ENCODE results near the gene STRADA.
A peak's percentile ranks its signal among the peaks of the same experiment; 100 is the strongest.

STRADA gene, protein sequence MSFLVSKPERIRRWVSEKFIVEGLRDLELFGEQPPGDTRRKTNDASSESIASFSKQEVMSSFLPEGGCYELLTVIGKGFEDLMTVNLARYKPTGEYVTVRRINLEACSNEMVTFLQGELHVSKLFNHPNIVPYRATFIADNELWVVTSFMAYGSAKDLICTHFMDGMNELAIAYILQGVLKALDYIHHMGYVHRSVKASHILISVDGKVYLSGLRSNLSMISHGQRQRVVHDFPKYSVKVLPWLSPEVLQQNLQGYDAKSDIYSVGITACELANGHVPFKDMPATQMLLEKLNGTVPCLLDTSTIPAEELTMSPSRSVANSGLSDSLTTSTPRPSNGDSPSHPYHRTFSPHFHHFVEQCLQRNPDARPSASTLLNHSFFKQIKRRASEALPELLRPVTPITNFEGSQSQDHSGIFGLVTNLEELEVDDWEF

DNA sequence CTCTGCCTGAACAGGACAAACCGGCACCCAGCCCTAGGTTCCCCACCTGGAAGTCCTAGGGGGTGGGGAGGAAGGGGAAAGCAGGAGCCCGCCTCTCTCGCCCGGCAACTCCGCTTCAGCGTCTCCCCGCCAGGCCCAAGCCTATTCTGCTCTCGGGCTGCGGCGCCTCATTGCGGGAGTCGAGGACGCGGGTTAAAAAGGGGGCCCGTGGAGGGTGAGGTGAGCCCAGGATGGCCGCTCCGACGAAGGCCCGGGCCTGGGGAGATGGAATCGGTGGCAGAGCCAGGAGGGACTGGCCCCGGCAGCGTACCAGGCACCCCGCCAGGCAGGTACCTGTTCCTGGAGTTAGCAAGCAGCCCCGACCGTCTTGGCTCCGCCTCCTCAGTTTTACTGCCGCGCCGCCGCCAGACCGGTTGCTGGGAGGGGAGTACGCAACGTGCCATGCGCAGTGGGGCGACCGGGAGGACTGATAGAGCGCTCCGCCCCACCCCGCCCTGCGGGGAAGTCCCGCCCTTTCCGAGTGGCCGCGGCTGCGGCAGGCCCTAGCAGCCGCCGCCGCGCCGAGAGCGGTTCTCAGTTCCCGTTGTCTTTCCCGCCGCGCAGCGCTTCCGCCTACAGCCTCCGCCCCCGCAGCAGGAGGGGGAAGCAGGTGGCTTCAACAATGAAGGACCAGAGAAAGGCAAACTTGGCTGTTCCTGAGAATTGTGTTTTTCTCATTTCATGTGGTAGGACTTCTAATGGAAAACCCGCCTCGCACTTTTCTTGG lies at the start of gene STRADA:
STRADA (minus strand) TSS at position 392 of the 766 bp plus-strand sequence. CDS start 13,430 bp downstream, outside the sequence.
- DNase-seq, result peak; percentile 99

GRCh38 chr17:63790057-63790456 lies 48.5 kb upstream of the STRADA start:
- no peak for DNase-seq

GRCh38 chr17:63786971-63787711 lies 45.5 kb upstream of the STRADA start:
- DNase-seq, result no peak

DNA sequence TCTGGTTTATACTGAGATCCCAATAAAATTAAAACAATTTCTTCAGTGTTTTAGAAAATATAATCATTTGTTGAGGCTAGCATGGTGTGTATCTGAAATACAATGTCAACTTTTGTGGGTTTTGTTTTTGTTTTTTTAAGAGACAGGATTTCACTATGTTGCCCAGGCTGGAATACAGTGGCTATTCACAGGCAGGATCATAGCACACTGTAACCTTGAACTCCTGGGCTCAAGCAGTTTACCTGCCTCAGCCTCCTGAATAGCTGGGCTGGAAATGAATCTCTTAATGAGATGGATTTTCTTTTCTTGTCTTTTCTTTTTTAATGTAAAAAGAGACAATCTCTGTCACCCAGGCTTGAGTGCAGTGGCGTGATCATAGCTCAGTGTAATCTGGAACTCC lies 44.5 kb upstream of the STRADA start:
- DNase-seq, result no peak

DNA sequence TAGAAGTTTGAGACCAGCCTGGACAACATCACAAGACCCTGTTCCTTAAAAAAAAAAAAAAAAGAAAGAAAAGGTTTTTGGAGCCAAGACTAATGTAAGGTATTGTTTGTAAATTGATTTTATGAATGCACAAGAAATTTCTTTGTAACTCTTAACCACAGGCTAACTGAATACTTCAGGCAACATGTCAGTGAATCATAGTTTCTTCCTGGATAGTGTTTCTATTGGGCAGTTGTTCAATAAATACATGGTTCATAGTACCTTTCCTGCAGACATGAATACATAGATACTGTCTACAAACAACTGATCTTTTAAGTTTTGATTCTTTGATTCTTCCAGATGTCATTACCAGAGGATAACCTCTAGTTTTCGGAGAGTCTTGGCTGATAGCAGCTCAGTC lies 44.0 kb upstream of the STRADA start:
- DNase-seq, result no peak

DNA sequence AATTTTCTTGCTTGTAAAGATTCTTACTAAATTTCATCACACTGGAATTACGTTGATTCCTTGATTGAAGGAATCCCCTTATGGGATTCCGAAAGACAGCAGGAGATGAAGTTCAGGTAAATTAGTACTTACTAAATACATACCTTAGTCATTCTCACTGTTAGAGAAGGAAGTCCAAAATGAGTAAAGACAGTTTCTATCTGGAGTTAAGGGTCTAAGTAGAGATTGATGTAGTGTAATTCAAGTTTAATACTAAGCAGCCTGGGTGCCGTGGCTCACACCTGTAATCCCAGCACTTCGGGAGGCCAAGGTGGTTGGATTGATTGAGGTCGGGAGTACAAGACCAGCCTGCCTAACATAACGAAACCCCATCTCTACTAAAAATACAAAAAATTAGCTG lies 41.9 kb upstream of the STRADA start:
- DNase-seq, result no peak

GRCh38 chr17:63780928-63781327 lies 39.3 kb upstream of the STRADA start:
- no peak for DNase-seq

DNA sequence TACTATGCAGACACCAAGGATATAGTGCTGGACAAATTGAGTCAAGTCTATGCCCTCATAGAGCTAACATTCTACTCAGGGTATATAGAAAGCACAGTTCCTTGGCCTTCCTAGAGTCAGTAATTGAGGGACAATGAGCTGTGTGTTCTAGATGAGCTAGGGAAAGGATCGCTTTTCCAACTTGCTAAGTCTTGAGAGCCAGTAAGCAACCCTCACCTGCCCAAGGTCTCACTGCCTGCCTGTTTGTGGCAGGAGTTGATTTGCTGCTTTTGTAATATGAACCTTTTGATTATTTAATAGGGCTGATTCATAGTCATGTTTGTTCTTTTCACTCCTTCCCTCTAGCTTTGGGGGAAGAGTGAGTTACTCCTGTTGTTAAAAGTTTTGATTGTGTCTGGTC lies 38.9 kb upstream of the STRADA start:
- DNase-seq, result no peak

- no peak for DNase-seq
These were observed 33.8 kb upstream of the STRADA start for GRCh38 chr17:63775420-63775819.

- DNase-seq, result no peak
These were observed 33.3 kb upstream of the STRADA start for GRCh38 chr17:63774969-63775265.

DNA sequence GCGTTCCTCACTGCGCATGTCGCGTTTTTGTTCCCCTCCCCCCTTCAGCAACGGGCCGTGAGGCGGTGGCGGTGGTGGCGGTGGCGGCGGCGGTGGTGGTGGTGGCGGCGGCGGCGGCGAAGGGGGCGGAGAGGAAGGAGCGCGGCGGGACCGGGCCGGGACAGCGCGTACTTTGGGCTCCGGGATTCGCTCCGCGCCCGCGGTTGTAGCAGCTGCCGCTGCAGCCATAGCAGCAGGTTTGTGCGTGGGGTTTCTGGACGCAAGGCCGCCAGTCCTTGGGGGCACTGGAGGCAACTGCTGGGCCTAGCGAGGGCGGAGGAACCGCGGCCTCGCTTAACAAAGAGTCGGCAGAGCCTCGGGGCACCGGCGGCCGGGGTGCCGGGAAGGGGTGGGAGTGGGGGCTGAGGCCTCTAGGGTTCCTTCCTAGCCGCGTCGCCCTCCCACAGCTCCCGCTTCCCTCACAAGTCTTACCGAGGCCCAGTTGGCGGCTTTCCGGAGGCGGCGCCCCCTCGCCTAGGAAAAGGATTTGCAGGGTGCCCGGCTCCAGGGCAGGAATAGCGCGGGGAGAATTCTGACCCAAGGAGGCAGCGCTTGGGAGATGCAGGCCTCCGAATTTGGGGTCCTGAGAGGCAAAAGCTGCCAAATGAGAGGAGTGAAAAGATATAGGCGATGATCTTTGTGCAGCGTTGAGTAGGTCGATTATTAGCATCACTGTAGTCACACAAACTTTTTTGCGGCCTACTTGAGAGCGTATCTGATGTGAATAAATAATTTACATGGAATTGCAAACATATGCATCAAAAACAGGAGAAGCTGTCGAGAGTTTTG lies 32.8 kb upstream of the STRADA start, which contains the start of gene DDX42:
DDX42 (plus strand) TSS at position 30 of the 828 bp plus-strand sequence. CDS start 12,880 bp downstream, outside the sequence.
- peak; percentile 57 for DNase-seq

- DNase-seq, result peak; percentile 98
These were observed 31.9 kb upstream of the STRADA start, which contains the start of gene CCDC47 for GRCh38 chr17:63773272-63774140. CCDC47 (minus strand) TSS chr17:63773597; CDS start chr17:63766175, 7,422 bp downstream.

DNA sequence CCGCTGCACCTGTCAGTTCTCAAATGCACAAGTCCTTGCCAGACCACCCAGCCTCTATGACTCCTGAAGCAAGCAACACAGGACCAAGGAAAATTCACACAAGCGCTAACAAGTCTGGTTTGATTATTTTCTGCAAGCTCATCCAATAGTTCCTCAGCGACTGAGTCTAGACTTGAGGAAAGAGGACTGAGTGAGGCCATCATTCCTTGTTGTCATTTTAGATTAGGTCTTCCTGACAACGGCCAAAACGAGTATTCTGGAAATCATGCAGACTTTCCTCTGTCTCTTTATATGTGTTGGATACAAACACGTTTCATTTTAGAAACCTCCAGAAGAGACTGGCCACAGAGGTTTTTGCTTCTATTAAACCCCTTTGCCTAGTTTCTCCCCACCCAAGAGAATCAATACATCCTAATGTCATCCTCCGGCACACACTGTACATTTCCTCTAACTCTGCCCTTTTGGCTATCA lies 31.2 kb upstream of the STRADA start:
- no peak for DNase-seq

DNA sequence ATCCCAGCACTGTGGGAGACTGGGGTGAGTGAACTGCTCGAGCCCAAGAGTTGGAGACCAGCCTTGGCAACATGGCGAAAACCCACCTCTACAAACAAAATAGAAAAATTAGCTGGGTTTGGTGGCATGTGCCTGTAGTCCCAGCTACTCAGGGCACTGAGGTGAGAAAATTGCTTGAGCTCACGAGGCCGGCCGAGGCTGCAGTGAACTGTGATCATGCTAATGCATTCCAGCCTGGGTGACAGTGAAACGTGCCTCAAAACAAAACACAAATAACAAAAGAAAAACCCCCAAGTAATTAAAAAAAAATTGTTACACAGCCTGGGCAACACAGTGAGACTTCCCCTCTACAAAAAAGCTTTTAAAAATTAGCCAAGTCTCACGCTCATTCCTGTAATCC lies 26.8 kb upstream of the STRADA start:
- no peak for DNase-seq

- DNase-seq, result no peak
These were observed 25.2 kb upstream of the STRADA start for GRCh38 chr17:63766754-63767153.

- no peak for DNase-seq
These were observed 23.1 kb upstream of the STRADA start for GRCh38 chr17:63764716-63765115.

- DNase-seq, result no peak
These were observed 20.8 kb upstream of the STRADA start for GRCh38 chr17:63762161-63763078.

- DNase-seq, result no peak
These were observed 19.4 kb upstream of the STRADA start for GRCh38 chr17:63760771-63761539.

GRCh38 chr17:63758428-63758827 lies 16.8 kb upstream of the STRADA start:
- DNase-seq, result no peak
